HL-60 (cell line): Measurements from ENCODE around the gene SAFB2.

ENCODE experiments used
- DNase-seq, 2 experiments: peaks; one replicate each; pipeline ENCODE4 v3.0.0-alpha.2; 2010 to 2020; ENCODE audit warnings: low read depth in 1 of 2, low spot score in 1 of 2
- H3K27ac ChIP-seq: fragments of 250-450 bp; sonication (Bioruptor Pico); replicated peaks from 2 replicates; pipeline ENCODE4 v1.5.1; 2020; ENCODE audit warnings: mild to moderate bottlenecking, moderate library complexity
- H3K27me3 ChIP-seq: fragments of 250-450 bp; sonication (Bioruptor Pico); 2 replicates; pipeline ENCODE4 v1.5.1; 2021; ENCODE audit warnings: mild to moderate bottlenecking, moderate library complexity; ENCODE audit not compliant: insufficient read depth, poor library complexity, severe bottlenecking
- H3K4me3 ChIP-seq: replicated peaks from 2 replicates; pipeline ENCODE4 v1.5.1; 2011; ENCODE audit warnings: mild to moderate bottlenecking, control low read depth, low read length; ENCODE audit not compliant: insufficient read depth
- CTCF ChIP-seq: IDR thresholded peaks from one replicate; pipeline ENCODE4 v1.5.1; 2011; ENCODE audit warnings: low read length, control low read depth, inconsistent platforms; ENCODE audit not compliant: insufficient read depth
- GABPA ChIP-seq: IDR thresholded peaks from 2 replicates; pipeline ENCODE4 v1.6.1; 2012; ENCODE audit warnings: low read depth
- POLR2AphosphoS5 ChIP-seq: IDR thresholded peaks from 2 replicates; pipeline ENCODE4 v1.6.1; 2012; ENCODE audit warnings: low read depth
- REST ChIP-seq: IDR thresholded peaks from 2 replicates; pipeline ENCODE4 v1.6.1; 2012; ENCODE audit warnings: low read depth; ENCODE audit not compliant: insufficient replicate concordance
- SPI1 ChIP-seq: IDR thresholded peaks from 2 replicates; pipeline ENCODE4 v1.6.1; 2012; ENCODE audit warnings: low read depth, mild to moderate bottlenecking, borderline replicate concordance

Gene SAFB2

GRCh38 chr19:5645409-5645808 is 22.8 kb upstream of the SAFB2 start:
- Histone ChIP-seq H3K4me3 (no peak overlapping the region), H3K27ac (no peak overlapping the region), H3K27me3 (no peaks in the 10 kb centered on the region)
- no peak for TF ChIP-seq GABPA
- no peak for TF ChIP-seq POLR2AphosphoS5
- TF ChIP-seq SPI1, result no peak
- no peak for TF ChIP-seq REST
- no peak for TF ChIP-seq CTCF
- no peak for DNase-seq

- TF ChIP-seq GABPA (no peak), REST (no peak), POLR2AphosphoS5 (no peak), SPI1 (no peak), CTCF (no peak)
- H3K27me3 ChIP-seq, result no peaks in the 10 kb centered on the region
- no peak for DNase-seq
Observed at GRCh38 chr19:5644037-5644436, 21.5 kb upstream of the SAFB2 start.

GRCh38 chr19:5643060-5643459 is 20.5 kb upstream of the SAFB2 start:
- TF ChIP-seq CTCF, result no peak
- no peak for TF ChIP-seq POLR2AphosphoS5
- TF ChIP-seq GABPA, result no peak
- no peak for TF ChIP-seq SPI1
- no peak for TF ChIP-seq REST
- no peak overlapping the region for H3K4me3 ChIP-seq
- no peak for DNase-seq

More at GRCh38 chr19:5644037-5644436, 21.5 kb upstream of the SAFB2 start:
- no peak overlapping the region for H3K27ac ChIP-seq
- H3K4me3 ChIP-seq, result no peak overlapping the region

More at GRCh38 chr19:5643060-5643459, 20.5 kb upstream of the SAFB2 start:
- H3K27me3 ChIP-seq, result no peaks in the 10 kb centered on the region
- H3K27ac ChIP-seq, result no peak overlapping the region
